Measurements from ENCODE around the gene SFI1.
"Not testable (repeated sequence)": the region's sequence is repeated elsewhere in the genome, so short reads cannot be mapped to it uniquely, and the experiment has no call there.

Gene SFI1

GRCh38 chr22:31491218-31491962 lies 4.9 kb upstream of the SFI1 start:
- no peak for DNase-seq (ENCODE audit: low read depth)

- no peak for DNase-seq (ENCODE audit: low read depth)
Observed at GRCh38 chr22:31492151-31492550, 4.2 kb upstream of the SFI1 start.

GRCh38 chr22:31493355-31493754 lies 3.0 kb upstream of the SFI1 start:
- DNase-seq (ENCODE audit: low read depth), result not testable (repeated sequence)

DNA sequence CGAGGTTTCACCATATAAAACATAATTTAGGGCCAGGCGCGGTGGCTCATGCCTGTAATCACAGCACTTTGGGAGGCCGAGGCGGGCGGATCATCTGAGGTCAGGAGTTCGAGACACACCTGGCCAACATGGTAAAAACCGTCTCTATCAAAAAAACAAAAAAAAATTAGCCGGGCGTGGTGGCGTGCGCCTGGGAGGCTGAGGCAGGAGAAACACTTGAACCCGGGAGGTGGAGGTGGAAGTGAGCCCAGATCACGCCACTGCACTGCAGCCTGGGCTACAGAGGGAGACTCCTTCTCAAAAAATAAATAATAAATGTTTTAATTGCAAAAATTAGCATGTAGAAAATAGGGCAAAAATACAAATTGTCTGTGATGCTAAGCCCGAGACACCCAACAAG lies 993 bp upstream of the SFI1 start:
- no peak for DNase-seq (ENCODE audit: low read depth)

- DNase-seq (ENCODE audit: low read depth), result no peak
Observed at GRCh38 chr22:31496735-31497146, 405 bp downstream of the SFI1 start.

- no peak for DNase-seq (ENCODE audit: low read depth)
Observed at GRCh38 chr22:31497148-31497938, 1.0 kb downstream of the SFI1 start.

DNA sequence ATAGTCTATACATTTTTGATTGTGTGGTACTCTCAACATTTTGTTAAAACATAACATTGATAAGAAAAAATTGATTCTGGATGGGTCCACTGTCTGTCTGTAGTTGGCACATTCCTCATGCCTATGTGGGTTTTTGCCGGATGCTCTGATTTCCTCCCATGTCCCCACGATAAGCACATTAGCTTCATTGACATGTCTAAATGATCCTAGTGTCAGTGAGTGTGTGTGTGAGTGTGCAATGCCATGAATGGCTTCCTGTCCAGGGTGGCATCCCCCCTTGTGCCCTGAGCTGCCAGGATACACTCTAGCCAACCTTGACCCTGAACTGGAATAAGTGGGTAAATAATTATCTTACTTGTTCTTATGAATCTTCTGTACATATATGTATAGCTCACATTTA lies 5.4 kb downstream of the SFI1 start:
- no peak for DNase-seq (ENCODE audit: low read depth)

GRCh38 chr22:31503211-31503964 lies 7.1 kb downstream of the SFI1 start:
- DNase-seq (ENCODE audit: low read depth), result no peak

DNA sequence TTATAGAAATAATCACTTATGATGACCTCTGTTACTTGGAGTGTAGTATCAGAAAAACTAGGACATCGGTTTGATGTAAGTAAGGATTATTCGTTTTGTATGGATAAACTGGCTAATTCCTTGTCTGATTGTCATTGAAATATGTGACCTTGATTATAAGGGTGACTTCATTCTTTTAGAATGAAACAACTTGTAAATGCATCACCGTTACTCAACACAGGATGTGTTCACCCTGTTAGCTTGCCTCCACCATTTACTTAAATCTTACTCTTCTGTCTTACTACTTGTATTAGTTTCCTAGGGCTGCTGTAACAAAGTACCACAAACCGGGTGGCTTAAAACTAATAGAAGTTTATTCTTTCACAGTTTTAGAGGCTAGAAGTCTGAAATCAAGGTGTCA lies 7.9 kb downstream of the SFI1 start:
- DNase-seq (ENCODE audit: low read depth), result peak; percentile 17

DNA sequence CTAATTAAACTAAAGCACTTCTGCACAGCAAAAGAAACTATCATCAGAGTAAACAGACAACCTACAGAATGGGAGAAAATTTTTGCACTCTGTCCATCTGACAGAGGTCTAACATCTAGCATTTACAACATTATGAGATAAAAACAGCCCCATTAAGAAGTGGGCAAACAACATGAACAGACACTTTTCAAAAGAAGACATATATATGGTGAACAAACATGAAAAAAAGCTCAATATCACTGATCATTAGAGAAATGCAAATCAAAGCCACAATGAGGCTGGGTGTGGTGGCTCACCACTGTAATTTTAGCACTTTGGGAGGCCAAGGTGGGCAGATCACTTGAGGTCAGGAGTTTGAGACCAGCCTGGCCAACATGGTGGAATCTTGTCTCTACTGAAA lies 11.2 kb downstream of the SFI1 start:
- DNase-seq (ENCODE audit: low read depth), result not testable (repeated sequence)

- DNase-seq (ENCODE audit: low read depth), result no peak
Observed at GRCh38 chr22:31508536-31508935, 12.2 kb downstream of the SFI1 start.

- no peak for DNase-seq (ENCODE audit: low read depth)
Observed at GRCh38 chr22:31509061-31509762, 12.9 kb downstream of the SFI1 start.

- DNase-seq (ENCODE audit: low read depth), result no peak
Observed at GRCh38 chr22:31520051-31520450, 23.7 kb downstream of the SFI1 start.

- DNase-seq (ENCODE audit: low read depth), result not testable (repeated sequence)
Observed at GRCh38 chr22:31524132-31524531, 27.8 kb downstream of the SFI1 start.

DNA sequence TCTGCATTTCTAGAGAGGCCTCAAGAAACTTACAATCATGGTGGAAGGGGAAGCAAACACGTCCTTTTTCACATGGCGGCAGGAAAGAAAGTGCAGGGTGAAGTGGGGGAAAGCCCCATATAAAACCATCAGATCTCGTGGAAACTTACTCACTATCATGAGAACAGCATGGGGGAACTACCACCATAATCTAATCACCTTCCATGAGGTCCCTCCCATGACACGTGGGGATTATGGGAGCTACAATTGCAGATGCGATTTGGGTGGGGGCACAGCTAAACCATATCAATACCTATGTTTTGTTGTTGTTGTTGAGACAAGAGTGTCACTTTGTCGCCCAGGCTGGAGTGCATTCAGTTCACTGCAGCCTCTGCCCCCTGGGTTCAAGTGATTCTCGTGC lies 29.9 kb downstream of the SFI1 start:
- no peak for DNase-seq (ENCODE audit: low read depth)

DNA sequence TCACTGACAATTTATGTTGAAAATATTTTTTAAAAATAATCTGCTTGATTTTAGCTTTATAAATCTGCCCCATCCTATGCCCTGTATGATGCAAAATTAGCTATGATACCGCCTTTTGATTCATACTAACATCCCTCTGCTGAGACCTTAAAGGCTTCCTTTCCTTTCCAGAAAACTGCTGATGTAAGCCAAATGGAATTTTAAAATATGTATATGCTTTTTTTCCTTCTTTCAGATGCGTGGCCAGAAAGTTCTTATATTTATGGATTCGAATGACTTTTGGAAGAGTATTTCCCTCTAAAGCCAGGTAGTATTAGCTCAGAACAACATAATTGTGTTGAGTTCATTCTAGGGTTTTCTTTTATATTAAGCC lies 34.5 kb downstream of the SFI1 start:
- DNase-seq (ENCODE audit: low read depth), result peak; percentile 24

- no peak for DNase-seq (ENCODE audit: low read depth)
Observed at GRCh38 chr22:31532060-31532459, 35.7 kb downstream of the SFI1 start.

- no peak for DNase-seq (ENCODE audit: low read depth)
Observed at GRCh38 chr22:31533374-31533773, 37.0 kb downstream of the SFI1 start.

GRCh38 chr22:31537019-31537535 lies 40.7 kb downstream of the SFI1 start:
- no peak for DNase-seq (ENCODE audit: low read depth)

DNA sequence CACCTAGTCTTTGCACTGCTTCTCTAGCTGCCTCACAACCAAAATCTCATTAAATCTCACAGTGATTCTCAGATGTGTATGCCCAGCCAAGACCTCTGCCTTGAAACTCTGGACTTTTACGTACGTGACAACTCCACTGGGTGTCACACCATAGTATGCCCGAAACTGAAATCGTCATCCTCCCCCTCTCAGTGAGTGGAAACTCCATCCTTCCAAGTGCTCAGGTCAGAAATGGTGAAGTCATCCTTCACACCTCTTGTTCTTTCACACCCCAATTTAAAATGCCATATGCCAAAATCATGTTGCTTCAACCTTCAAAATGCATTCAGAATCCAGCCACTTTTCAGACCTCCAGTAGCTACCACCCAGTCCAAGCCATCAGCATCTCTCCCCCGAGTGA lies 42.5 kb downstream of the SFI1 start:
- DNase-seq (ENCODE audit: low read depth), result no peak

DNA sequence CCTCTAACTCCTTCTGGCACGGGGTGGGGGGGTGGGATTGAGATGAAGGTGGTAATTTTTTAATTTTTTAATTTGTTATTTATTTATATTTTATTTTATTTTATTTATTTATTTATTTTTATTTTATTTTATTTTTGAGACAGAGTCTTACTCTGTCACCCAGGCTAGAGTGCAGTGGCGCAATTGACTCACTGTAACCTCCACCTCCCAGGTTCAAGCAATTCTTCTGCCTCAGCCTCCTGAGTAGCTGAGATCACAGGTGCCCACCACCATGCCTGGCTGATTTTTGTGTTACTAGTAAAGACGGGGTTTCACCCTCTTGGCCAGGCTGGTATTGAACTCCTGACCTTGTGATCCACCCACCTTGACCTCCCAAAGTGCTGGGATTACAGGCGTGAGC lies 43.8 kb downstream of the SFI1 start:
- not testable (repeated sequence) for DNase-seq (ENCODE audit: low read depth)

DNA sequence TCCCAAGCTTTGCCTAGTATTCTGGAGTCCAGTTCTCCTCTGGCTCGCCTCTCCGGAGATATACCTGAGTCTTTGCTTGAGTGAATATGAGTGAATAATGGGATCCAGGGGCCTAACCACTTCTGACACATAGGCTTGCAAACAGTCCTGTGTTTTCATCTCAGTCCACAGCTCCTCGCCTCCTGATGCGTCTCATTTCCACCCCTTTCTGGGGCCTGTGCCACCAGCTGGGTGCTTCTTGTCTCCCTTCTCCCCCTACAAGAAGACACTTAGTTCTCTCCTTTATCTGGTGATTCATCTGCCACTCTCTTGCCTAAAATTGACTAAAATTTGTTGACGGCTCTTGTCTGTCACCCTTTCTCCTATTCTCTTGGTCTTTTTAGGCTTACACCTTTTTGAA lies 44.6 kb downstream of the SFI1 start:
- DNase-seq (ENCODE audit: low read depth), result no peak
